PFSK-1 (cell line): ENCODE measurements around the gene PRMT1.

Experiments used
- FOXP2 ChIP-seq: optimal IDR thresholded peaks from 2 replicates; pipeline ENCODE3; 2011; ENCODE audit warnings: borderline replicate concordance, control low read depth, inconsistent platforms; ENCODE audit not compliant: insufficient read depth; ENCODE audit errors: extremely low read length, extremely low read depth
- POLR2AphosphoS5 ChIP-seq: IDR thresholded peaks from 2 replicates; pipeline ENCODE4 v1.6.1; 2012; ENCODE audit warnings: low read depth, mild to moderate bottlenecking, control low read depth, low read length, moderate library complexity
- REST ChIP-seq, 2 experiments: IDR thresholded peaks; 2 replicates each; pipeline versions ENCODE4 v1.6.1 to v1.8.0; 2011 to 2012; ENCODE audit warnings: low read depth in 2 of 2, low read length in 2 of 2, control low read depth in 1 of 2, inconsistent platforms in 1 of 2, mild to moderate bottlenecking in 1 of 2, moderate library complexity in 1 of 2; ENCODE audit not compliant: insufficient read depth in 1 of 2
- SIN3A ChIP-seq: IDR thresholded peaks from 2 replicates; pipeline ENCODE4 v1.6.1; 2012; ENCODE audit warnings: mild to moderate bottlenecking, low read length, moderate library complexity, borderline replicate concordance; ENCODE audit not compliant: insufficient read depth
- TAF1 ChIP-seq: IDR thresholded peaks from 2 replicates; pipeline ENCODE4 v1.6.1; 2012; ENCODE audit warnings: low read length, control low read depth, borderline replicate concordance; ENCODE audit not compliant: insufficient read depth

Gene PRMT1

GRCh38 chr19:49651820-49652550 is 25.1 kb upstream of the PRMT1 start:
- no peak for TF ChIP-seq TAF1
- no peak for TF ChIP-seq FOXP2
- no peak for TF ChIP-seq SIN3A
- TF ChIP-seq POLR2AphosphoS5: no peak
- TF ChIP-seq REST (IDR thresholded peaks at IDR 0.05; ENCODE audit: insufficient read depth in 1 of 2, low read depth in 2 of 2, low read length in 2 of 2): no peak

GRCh38 chr19:49652551-49653465 is 24.3 kb upstream of the PRMT1 start:
- TF ChIP-seq POLR2AphosphoS5 (0 out of 2 replicates have a peak, but pooled peaks have one; percentile 33), REST (IDR thresholded peaks at IDR 0.05; ENCODE audit: insufficient read depth in 1 of 2, low read depth in 2 of 2, low read length in 2 of 2) (no peak)

GRCh38 chr19:49653466-49653806 is 23.6 kb upstream of the PRMT1 start:
- no peak for TF ChIP-seq TAF1
- no peak for TF ChIP-seq SIN3A
- no peak for TF ChIP-seq FOXP2
- TF ChIP-seq POLR2AphosphoS5: no peak

GRCh38 chr19:49654581-49654980 is 22.5 kb upstream of the PRMT1 start:
- TF ChIP-seq TAF1 (no peak), SIN3A (no peak), REST (IDR thresholded peaks at IDR 0.05; ENCODE audit: insufficient read depth in 1 of 2, low read depth in 2 of 2, low read length in 2 of 2) (no peak), FOXP2 (no peak), POLR2AphosphoS5 (no peak)

- no peak for TF ChIP-seq REST (IDR thresholded peaks at IDR 0.05; ENCODE audit: insufficient read depth in 1 of 2, low read depth in 2 of 2, low read length in 2 of 2)
- TF ChIP-seq POLR2AphosphoS5: no peak
- no peak for TF ChIP-seq TAF1
- TF ChIP-seq FOXP2: no peak
- TF ChIP-seq SIN3A: no peak
These were observed 21.3 kb upstream of the PRMT1 start for GRCh38 chr19:49655570-49656455.
